Mesendoderm (in vitro differentiated cells): Measurements from ENCODE around the gene TBC1D16.

Experiments used
- DNase-seq: peaks from one replicate; pipeline ENCODE4 v3.0.0; 2013
- H2AK5ac ChIP-seq: 2 replicates; pipeline ENCODE4 v1.6.1; 2013; ENCODE audit warnings: low read length, inconsistent platforms
- H2BK120ac ChIP-seq: 2 replicates; pipeline ENCODE4 v1.6.1; 2013; ENCODE audit warnings: low read depth, mild to moderate bottlenecking, low read length, moderate library complexity, mixed read lengths
- H2BK15ac ChIP-seq: replicated peaks from 2 replicates; pipeline ENCODE4 v1.6.1; 2013; ENCODE audit warnings: low read depth, mild to moderate bottlenecking, moderate library complexity
- H2BK5ac ChIP-seq: 2 replicates; pipeline ENCODE4 v1.6.1; 2013; ENCODE audit warnings: low read length, inconsistent platforms
- H3K18ac ChIP-seq: 2 replicates; pipeline ENCODE4 v1.6.1; 2013; ENCODE audit warnings: mild to moderate bottlenecking, low read length, mixed read lengths
- H3K23ac ChIP-seq: one replicate; pipeline ENCODE4 v1.6.1; 2013; ENCODE audit warnings: low read length
- H3K27ac ChIP-seq: 2 replicates; pipeline ENCODE4 v1.5.1; 2013; ENCODE audit warnings: low read depth, mild to moderate bottlenecking, inconsistent platforms, low read length, moderate library complexity
- H3K27me3 ChIP-seq: 2 replicates; pipeline ENCODE4 v1.6.1; 2013; ENCODE audit warnings: low read length, control low read depth, mild to moderate bottlenecking, inconsistent platforms; ENCODE audit not compliant: insufficient read depth, poor library complexity
- H3K36me3 ChIP-seq: 2 replicates; pipeline ENCODE4 v1.6.1; 2013; ENCODE audit warnings: low read length, inconsistent platforms; ENCODE audit not compliant: control insufficient read depth, insufficient read depth
- H3K4ac ChIP-seq: one replicate; pipeline ENCODE4 v1.6.1; 2013; ENCODE audit warnings: low read depth, mild to moderate bottlenecking, low read length, moderate library complexity
- H3K4me1 ChIP-seq: 2 replicates; pipeline ENCODE4 v1.6.1; 2013; ENCODE audit warnings: low read depth, low read length, inconsistent platforms; ENCODE audit not compliant: control insufficient read depth
- H3K4me2 ChIP-seq: 2 replicates; pipeline ENCODE4 v1.6.1; 2013; ENCODE audit warnings: low read length
- H3K4me3 ChIP-seq: 2 replicates; pipeline ENCODE4 v1.5.1; 2013; ENCODE audit warnings: mild to moderate bottlenecking, low read length
- H3K56ac ChIP-seq: one replicate; pipeline ENCODE4 v1.6.1; 2013; ENCODE audit warnings: low read length
- H3K79me1 ChIP-seq: 2 replicates; pipeline ENCODE4 v1.6.1; 2013; ENCODE audit warnings: low read length, inconsistent platforms
- H3K79me2 ChIP-seq: 2 replicates; pipeline ENCODE4 v1.6.1; 2013; ENCODE audit warnings: mild to moderate bottlenecking, low read length; ENCODE audit not compliant: control insufficient read depth, insufficient read depth
- H3K9ac ChIP-seq: 2 replicates; pipeline ENCODE4 v1.6.1; 2013; ENCODE audit warnings: low read length, inconsistent platforms
- H4K5ac ChIP-seq: one replicate; pipeline ENCODE4 v1.6.1; 2013; ENCODE audit warnings: low read length
- H4K8ac ChIP-seq: one replicate; pipeline ENCODE4 v1.6.1; 2013; ENCODE audit warnings: low read depth, mild to moderate bottlenecking, control low read depth, low read length, moderate library complexity
- WGBS: extraction: QIAGEN DNeasy Blood & Tissue Kit; methylation state at CpG from one replicate; pipeline ENCODE4 v1.1.7; 2013; ENCODE audit warnings: low lambda C conversion rate, missing lambda C conversion rate; ENCODE audit not compliant: insufficient coverage; ENCODE audit errors: extremely low coverage; 5-methylcytosine and 5-hydroxymethylcytosine counted together

The TBC1D16 gene

GRCh38 chr17:80067393-80067986, 31.8 kb upstream of the TBC1D16 start:
- H2BK120ac ChIP-seq = no peak overlapping the region
- no peak overlapping the region for H3K18ac ChIP-seq
- no CpG with 5 or more reads among the region's 31 CpGs for WGBS
- DNase-seq = no peak
- no peak overlapping the region for H2BK15ac ChIP-seq
- H3K56ac ChIP-seq = no peak overlapping the region
- no peak overlapping the region for H4K5ac ChIP-seq
- H3K4me2 ChIP-seq = no peak overlapping the region
- peaks cover 2% of the 10 kb centered on the region for H3K4me1 ChIP-seq
- no peak overlapping the region for H2BK5ac ChIP-seq
- H3K27ac ChIP-seq = no peak overlapping the region
- no peaks in the 10 kb centered on the region for H3K27me3 ChIP-seq
- H3K36me3 ChIP-seq = no peaks in the 10 kb centered on the region
- no peak overlapping the region for H3K4ac ChIP-seq
- no peaks in the 10 kb centered on the region for H3K79me1 ChIP-seq
- no peak overlapping the region for H3K4me3 ChIP-seq
- H2AK5ac ChIP-seq = no peak overlapping the region
- H4K8ac ChIP-seq = no peak overlapping the region
- H3K9ac ChIP-seq = no peak overlapping the region
- no peak overlapping the region for H3K23ac ChIP-seq
- H3K79me2 ChIP-seq = no peaks in the 10 kb centered on the region

GRCh38 chr17:80065478-80066170, 30.0 kb upstream of the TBC1D16 start:
- Histone ChIP-seq H3K18ac (no peak overlapping the region), H3K79me2 (no peaks in the 10 kb centered on the region), H4K5ac (no peak overlapping the region), H3K79me1 (no peaks in the 10 kb centered on the region), H3K23ac (no peak overlapping the region), H3K27ac (peak overlapping the region; percentile 36), H3K4me1 (peaks cover 2% of the 10 kb centered on the region), H3K27me3 (no peaks in the 10 kb centered on the region), H4K8ac (no peak overlapping the region), H3K36me3 (no peaks in the 10 kb centered on the region), H3K4ac (no peak overlapping the region), H3K56ac (peak overlapping the region; percentile 46), H2BK5ac (no peak overlapping the region), H2BK15ac (no peak overlapping the region), H2BK120ac (no peak overlapping the region), H3K4me2 (no peak overlapping the region), H2AK5ac (no peak overlapping the region), H3K9ac (no peak overlapping the region), H3K4me3 (no peak overlapping the region)
- peak; percentile 74 for DNase-seq
- WGBS = no CpG with 5 or more reads among the region's 32 CpGs

- Histone ChIP-seq H3K4me2 (no peak overlapping the region), H3K36me3 (no peaks in the 10 kb centered on the region), H2BK15ac (no peak overlapping the region), H3K4ac (no peak overlapping the region), H2AK5ac (no peak overlapping the region), H3K27ac (no peak overlapping the region), H3K79me2 (no peaks in the 10 kb centered on the region), H2BK120ac (no peak overlapping the region), H3K18ac (no peak overlapping the region), H3K79me1 (no peaks in the 10 kb centered on the region), H2BK5ac (no peak overlapping the region), H3K56ac (no peak overlapping the region), H3K9ac (no peak overlapping the region), H3K4me3 (no peak overlapping the region), H3K23ac (no peak overlapping the region), H4K5ac (no peak overlapping the region), H3K4me1 (peaks cover 2% of the 10 kb centered on the region), H3K27me3 (no peaks in the 10 kb centered on the region), H4K8ac (no peak overlapping the region)
- no CpG with 5 or more reads among the region's 8 CpGs for WGBS
- no peak for DNase-seq
Observed at GRCh38 chr17:80064696-80065095, 29.0 kb upstream of the TBC1D16 start.

DNA sequence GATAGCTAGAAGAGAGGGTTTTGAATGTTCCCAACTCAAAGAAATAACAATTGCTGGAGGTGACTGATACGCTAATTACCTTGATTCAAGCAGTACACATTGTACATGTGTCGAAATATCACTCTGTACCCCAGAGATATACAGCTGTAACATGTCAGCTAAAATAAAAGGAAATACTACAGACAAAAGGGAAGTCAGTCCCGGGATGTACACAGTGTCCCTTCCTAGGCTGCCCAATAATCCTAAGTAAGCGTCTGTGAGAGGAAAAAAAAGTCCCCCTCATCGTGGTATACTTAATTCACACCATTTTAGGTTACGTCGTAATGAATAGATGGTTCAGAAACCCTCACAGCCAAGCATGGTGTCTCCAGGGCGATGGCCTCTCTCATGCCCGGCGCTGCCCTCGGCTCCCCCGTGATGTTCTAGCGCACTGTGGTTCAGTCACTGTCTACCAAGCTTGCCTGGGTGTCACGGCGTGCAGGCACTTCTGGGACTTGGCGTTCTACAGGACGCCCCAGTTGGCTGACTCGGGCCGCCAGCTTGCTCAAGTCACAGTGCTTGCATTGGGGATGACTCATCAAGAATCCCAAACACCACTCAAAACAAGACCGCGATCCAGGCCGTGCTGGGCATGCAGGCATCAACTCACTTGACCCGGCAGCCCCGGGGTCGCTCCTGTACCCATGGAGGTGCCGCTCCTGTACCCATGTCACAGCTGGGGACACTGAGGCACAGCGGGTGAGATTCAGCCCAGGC, 28.3 kb upstream of the TBC1D16 start:
- Histone ChIP-seq H2AK5ac (no peak overlapping the region), H3K4me1 (peaks cover 2% of the 10 kb centered on the region), H3K9ac (no peak overlapping the region), H3K56ac (peak overlapping the region; percentile 6), H3K79me1 (no peaks in the 10 kb centered on the region), H3K18ac (no peak overlapping the region), H3K27me3 (no peaks in the 10 kb centered on the region), H3K79me2 (no peaks in the 10 kb centered on the region), H4K8ac (no peak overlapping the region), H3K4ac (no peak overlapping the region), H3K4me3 (no peak overlapping the region), H3K36me3 (no peaks in the 10 kb centered on the region), H3K27ac (no peak overlapping the region), H2BK5ac (no peak overlapping the region), H4K5ac (no peak overlapping the region), H2BK120ac (no peak overlapping the region), H3K4me2 (no peak overlapping the region), H2BK15ac (no peak overlapping the region), H3K23ac (no peak overlapping the region)
- DNase-seq = peak; percentile 25
- WGBS = no CpG with 5 or more reads among the region's 27 CpGs

DNA sequence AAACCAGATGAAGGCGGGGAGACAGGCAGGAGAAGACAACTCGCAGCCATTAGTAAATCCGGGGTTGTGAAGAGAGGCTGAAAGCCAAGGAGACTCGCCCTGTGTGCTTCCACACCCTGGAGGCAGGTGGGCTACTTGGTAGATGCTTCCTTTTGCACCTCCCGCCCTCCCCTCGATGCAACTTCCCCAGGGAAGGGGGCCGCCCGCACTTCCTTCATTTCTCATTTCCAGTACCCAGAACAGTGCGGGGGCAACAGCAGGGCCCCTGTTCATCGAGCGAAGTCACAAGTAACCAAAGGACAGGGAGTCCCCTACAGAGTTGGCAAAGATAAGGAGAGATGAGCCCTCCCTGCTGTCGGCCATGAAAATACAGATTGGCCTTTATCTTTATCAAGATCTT, 25.7 kb upstream of the TBC1D16 start:
- Histone ChIP-seq H3K23ac (no peak overlapping the region), H4K5ac (no peak overlapping the region), H3K36me3 (no peaks in the 10 kb centered on the region), H2BK15ac (no peak overlapping the region), H4K8ac (no peak overlapping the region), H3K18ac (no peak overlapping the region), H3K27ac (no peak overlapping the region), H3K4me2 (no peak overlapping the region), H3K27me3 (no peaks in the 10 kb centered on the region), H3K79me2 (no peaks in the 10 kb centered on the region), H2AK5ac (no peak overlapping the region), H3K4ac (no peak overlapping the region), H3K79me1 (no peaks in the 10 kb centered on the region), H2BK120ac (no peak overlapping the region), H2BK5ac (no peak overlapping the region), H3K4me3 (no peak overlapping the region), H3K9ac (no peak overlapping the region), H3K4me1 (peaks cover 2% of the 10 kb centered on the region), H3K56ac (no peak overlapping the region)
- DNase-seq = no peak
- no CpG with 5 or more reads among the region's 12 CpGs for WGBS
